GM12878 (cell line): ENCODE measurements around the gene GPC3. TPM values are rescaled to one million over a fixed set of nuclear protein-coding genes. Genes with fewer than 3 reads are reported as not detected.

Source experiments
- ATAC-seq: fragments of 200-7000 bp; cut with Tn5 transposase; 3 replicates; pipeline ENCODE4 v1.9.1; 2020; ENCODE audit warnings: mild to moderate bottlenecking, moderate library complexity
- BruUV-seq: library from RNA; stranded (reverse); fragments of 400-500 nt; replicated peaks from 2 replicates; lab custom pipeline; 2021; lab: Mats Ljungman, UMichigan
- CTCF ChIA-PET: fragments of 300-600 bp; sonication (Branson Sonifier 250); formaldehyde crosslinking; extraction: SDS; loops from one replicate; lab custom pipeline; 2021; ENCODE audit warnings: inconsistent platforms; lab: Yijun Ruan, JAX
- POLR2A ChIA-PET: fragments of 350-600 bp; formaldehyde crosslinking; extraction: SDS; loops from one replicate; lab custom pipeline; 2021; ENCODE audit warnings: inconsistent platforms; lab: Charles Lee
- RAD21 ChIA-PET: fragments of 300-600 bp; sonication (Branson Sonifier 250); formaldehyde crosslinking; loops from one replicate; lab custom pipeline; 2023; ENCODE audit warnings: antibody characterized with exemption; ENCODE audit not compliant: unreplicated experiment; lab: Charles Lee
- SMC1A ChIA-PET: fragments of 300-600 bp; sonication (Branson Sonifier 250); formaldehyde crosslinking; loops from one replicate; lab custom pipeline; 2023; ENCODE audit not compliant: unreplicated experiment, uncharacterized antibody; lab: Charles Lee
- DNase-seq: peaks from one replicate; pipeline ENCODE4 v3.0.0-alpha.2; 2011; ENCODE audit warnings: low read depth, low spot score
- FAIRE-seq: peaks from 3 replicates; lab custom pipeline; 2011; peaks lifted over from hg19 to GRCh38; lab: Jason Lieb, UNC
- H2AFZ ChIP-seq: 2 replicates; pipeline ENCODE4 v1.6.0; 2011; ENCODE audit warnings: low read depth, low read length, control low read depth; ENCODE audit not compliant: control insufficient read depth
- H3K27ac ChIP-seq: 2 replicates; pipeline ENCODE4 v1.5.1; 2011; ENCODE audit warnings: control low read depth; ENCODE audit not compliant: control insufficient read depth, insufficient read depth
- H3K27me3 ChIP-seq, 2 experiments: replicated peaks in 1 of 2; 2 replicates each; pipeline versions ENCODE4 v1.6.0 to v1.6.1; 2011; ENCODE audit warnings: low read length in 1 of 2; ENCODE audit not compliant: control insufficient read depth in 2 of 2, insufficient read depth in 2 of 2
- H3K36me3 ChIP-seq, 2 experiments: 2 replicates each; pipeline ENCODE4 v1.5.1; 2011; ENCODE audit warnings: low read length in 1 of 2; ENCODE audit not compliant: control insufficient read depth in 2 of 2, insufficient read depth in 2 of 2
- H3K4me1 ChIP-seq: 2 replicates; pipeline ENCODE4 v1.6.1; 2011; ENCODE audit warnings: mild to moderate bottlenecking, low read length, moderate library complexity, mixed read lengths; ENCODE audit not compliant: control insufficient read depth, insufficient read depth
- H3K4me2 ChIP-seq: 2 replicates; pipeline ENCODE4 v1.6.0; 2011; ENCODE audit warnings: control low read depth; ENCODE audit not compliant: control insufficient read depth, insufficient read depth
- H3K4me3 ChIP-seq: fragments of 200-600 bp; sonication (generic); 2 replicates; pipeline ENCODE4 v1.5.1; 2016
- H3K79me2 ChIP-seq: 2 replicates; pipeline ENCODE4 v1.6.0; 2011; ENCODE audit warnings: low read length; ENCODE audit not compliant: control insufficient read depth, insufficient read depth
- H3K9ac ChIP-seq: 2 replicates; pipeline ENCODE4 v1.8.0; 2011; ENCODE audit warnings: low read length, control low read depth, mixed read lengths; ENCODE audit not compliant: control insufficient read depth, insufficient read depth
- H3K9me3 ChIP-seq: replicated peaks from 3 replicates; pipeline ENCODE4 v1.5.1; 2011; ENCODE audit warnings: mild to moderate bottlenecking, low read length; ENCODE audit not compliant: control insufficient read depth, insufficient read depth
- H4K20me1 ChIP-seq: 2 replicates; pipeline ENCODE4 v1.6.0; 2011; ENCODE audit not compliant: control insufficient read depth, insufficient read depth
- BCL11A ChIP-seq: IDR thresholded peaks from 2 replicates; pipeline ENCODE4 v1.6.1; 2011; ENCODE audit warnings: low read depth, low read length
- CHD2 ChIP-seq: IDR thresholded peaks from 2 replicates; pipeline ENCODE4 v1.6.1; 2011; ENCODE audit warnings: low read depth, low read length, improper control_type of control experiment, borderline replicate concordance
- ESRRA ChIP-seq: IDR thresholded peaks from 2 replicates; pipeline ENCODE4 v1.6.1; 2012; ENCODE audit warnings: mild to moderate bottlenecking, low read length, improper control_type of control experiment
- MEF2B ChIP-seq: fragments of 450-650 bp; IDR thresholded peaks from 2 replicates; pipeline ENCODE4 v1.6.1; 2018; ENCODE audit warnings: mild to moderate bottlenecking, moderate library complexity; ENCODE audit not compliant: partially characterized antibody, poor library complexity, severe bottlenecking
- MTA3 ChIP-seq: IDR thresholded peaks from 2 replicates; pipeline ENCODE4 v1.6.1; 2012; ENCODE audit warnings: low read length, inconsistent platforms, borderline replicate concordance
- NFYA ChIP-seq: IDR thresholded peaks from 2 replicates; pipeline ENCODE4 v1.6.1; 2011; ENCODE audit warnings: low read depth, mild to moderate bottlenecking, low read length, improper control_type of control experiment, borderline replicate concordance
- POLR2A ChIP-seq: IDR thresholded peaks from 2 replicates; pipeline ENCODE4 v1.6.1; 2011; ENCODE audit warnings: low read depth, mild to moderate bottlenecking, low read length
- RELA ChIP-seq: fragments of 450-650 bp; IDR thresholded peaks from 2 replicates; pipeline ENCODE4 v1.8.0; 2014; ENCODE audit warnings: borderline replicate concordance; ENCODE audit not compliant: partially characterized antibody
- SREBF1 ChIP-seq: IDR thresholded peaks from 2 replicates; pipeline ENCODE4 v1.6.1; 2012; ENCODE audit warnings: mild to moderate bottlenecking, low read length
- WGBS: methylation state at CpG from one replicate; pipeline ENCODE4 v1.1.6; 2016; ENCODE audit warnings: low lambda C conversion rate; ENCODE audit not compliant: insufficient replicate concordance, insufficient coverage; ENCODE audit errors: missing lambda C conversion rate; 5-methylcytosine and 5-hydroxymethylcytosine counted together
- in situ Hi-C: fragments of 300-500 bp; cut with MboI; formaldehyde crosslinking; loops from 9 replicates; pipeline ENCODE4 v1.14.3; 2018; ENCODE audit warnings: mixed read lengths
- intact Hi-C: fragments of 100-400 bp; cut with micrococcal nuclease; formaldehyde crosslinking; loops from one replicate; pipeline ENCODE4 v1.14.2; 2022; ENCODE audit not compliant: unreplicated experiment
- polyA plus RNA-seq, 11 experiments: library from polyadenylated mRNA; depleted of rRNA in 4 of 11; unstranded in 6 of 11; stranded (reverse) in 5 of 11; fragments of >200 nt; fragmentation: Nextera tagmentation in 4 of 11; fragmentation: Illumina TruSeq in 1 of 11; extraction: Ambion mirVana in 4 of 11; extraction: Trizol in 1 of 11; gene quantifications; 1 replicate in 1 of 11; 2 replicates in 10 of 11; pipeline versions ENCODE4 v1.2.1 to v1.2.3, GENCODE V29; 2011 to 2016; ENCODE audit warnings: inconsistent platforms in 2 of 11, missing spikeins in 2 of 11, low read depth in 1 of 11
- total RNA-seq, 4 experiments: library from RNA; depleted of rRNA in 3 of 4; stranded (reverse); fragments of >200 nt in 3 of 4; fragmentation: Illumina TruSeq in 1 of 4; extraction: Trizol in 1 of 4; gene quantifications; 2 replicates each; pipeline versions ENCODE4 v1.2.1 to v1.2.3, GENCODE V29; 2013 to 2021
- TF ChIP-seq, protein P1 (sequence below): fragments of 450-650 bp; conservative IDR thresholded peaks from 2 replicates; pipeline ENCODE4 v1.6.1; 2017; ENCODE audit warnings: mild to moderate bottlenecking, moderate library complexity
- TF ChIP-seq, protein P2 (sequence below): IDR thresholded peaks from 2 replicates; pipeline ENCODE4 v1.6.1; 2011; ENCODE audit warnings: low read depth, mild to moderate bottlenecking, low read length, moderate library complexity, borderline replicate concordance; ENCODE audit errors: extremely low read depth

The GPC3 gene
- total and polyA plus RNA-seq, 10 of the 15 experiments (the other 5 are each of a cell fraction or from before 2014, with no cell fraction given), result 0.09 to 0.82 TPM; not detected in 8

DNA sequence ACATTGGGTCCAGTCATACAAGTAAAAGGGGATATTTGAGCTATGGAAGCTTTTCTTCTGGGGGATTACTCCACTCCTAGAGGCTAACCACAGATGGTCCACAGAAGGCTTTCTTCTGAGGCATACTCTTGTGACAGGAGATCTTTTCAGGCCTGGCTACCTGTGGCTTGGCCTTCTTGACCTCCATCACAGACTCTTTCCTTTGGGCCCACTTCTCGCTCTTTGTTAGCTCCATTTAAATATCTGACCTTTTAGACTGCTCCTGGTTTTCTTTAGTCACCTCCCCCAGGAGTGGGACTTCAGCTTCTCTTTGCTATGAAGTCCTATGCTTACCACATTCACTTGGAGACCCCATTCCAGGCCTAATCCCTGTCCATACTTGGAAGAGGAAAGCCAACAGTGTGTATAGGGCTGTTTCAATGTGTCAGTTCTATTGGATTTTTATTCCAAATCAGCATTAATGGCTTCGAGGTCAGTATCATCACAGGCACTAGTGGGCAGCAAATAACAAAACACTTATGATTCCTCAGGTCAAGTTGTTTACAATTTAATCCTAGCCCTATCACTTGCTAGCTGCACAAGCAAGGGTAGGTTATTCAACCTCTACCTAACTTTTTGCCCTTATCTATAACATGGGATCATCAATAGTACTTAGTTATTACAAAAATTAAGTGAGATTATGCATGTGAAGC is 26.3 kb downstream of the GPC3 start:
- ChIA-PET SMC1A (no interaction called here), POLR2A (no interaction called here), CTCF (interaction anchor here (0.8 to 1.5 kb wide), 3 partner anchors 37 to 439 kb away, joined by 3 to 4 read pairs (median 4); no protein-coding TSS in a partner anchor), RAD21 (no interaction called here)
- Histone ChIP-seq H3K4me3 (no peak overlapping the region), H3K4me1 (no peaks in the 10 kb centered on the region), H3K36me3 (no peaks in the 10 kb centered on the region), H3K27ac (no peak overlapping the region), H3K27me3 (peaks cover 0 to 2% of the 10 kb centered on the region in 2 experiments; a peak in 1 of 4 replicates), H3K9ac (no peak overlapping the region), H3K79me2 (no peaks in the 10 kb centered on the region), H3K9me3 (no peaks in the 10 kb centered on the region), H2AFZ (no peak overlapping the region), H4K20me1 (no peaks in the 10 kb centered on the region), H3K4me2 (no peak overlapping the region)
- intact Hi-C loops (no loop called here), in situ Hi-C loops (no loop called here)
- no peak for FAIRE-seq
- BruUV-seq, result no TSS peak
- 10% methylated on average over 2 of the region's 2 CpGs for WGBS
- no peak for TF ChIP-seq RELA
- ATAC-seq, result no peak
- DNase-seq, result no peak

DNA sequence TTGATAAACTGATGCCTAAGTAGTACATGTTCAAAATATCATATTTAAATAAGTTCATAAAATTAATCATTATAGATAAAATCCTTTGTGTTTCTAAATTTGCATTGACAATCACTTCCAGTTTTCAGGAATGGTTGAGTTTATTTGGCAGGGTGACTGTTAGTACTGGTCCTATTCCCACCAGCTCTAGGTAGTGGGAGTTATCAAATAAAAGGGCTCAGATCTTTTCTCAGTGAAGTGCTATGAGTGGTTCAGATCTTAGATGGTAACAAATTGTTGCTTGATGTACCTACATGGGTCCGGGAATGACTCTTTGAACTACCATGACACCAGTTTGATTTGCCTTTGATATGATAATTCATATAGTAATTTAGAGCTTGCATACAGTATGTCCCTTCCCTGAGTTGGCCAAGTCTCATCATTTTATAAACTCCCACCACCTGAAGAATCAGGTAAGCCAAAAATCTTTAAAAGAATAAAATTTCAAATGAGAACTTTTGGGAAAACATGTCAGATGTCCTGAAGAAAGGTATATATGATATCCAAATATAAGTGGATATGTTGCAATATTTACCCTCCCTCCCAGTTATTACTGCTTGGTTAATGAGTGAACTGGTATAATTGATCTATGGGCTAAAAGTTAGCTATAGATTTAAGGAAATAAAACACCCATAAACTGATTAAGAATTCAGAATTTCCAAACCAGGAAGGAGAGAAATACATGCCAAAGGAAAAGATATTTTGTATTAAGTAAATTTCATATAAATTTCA is 28.6 kb downstream of the GPC3 start:
- peaks cover 0 to 2% of the 10 kb centered on the region in 2 experiments; a peak in 1 of 4 replicates for H3K27me3 ChIP-seq
- H3K9me3 ChIP-seq, result no peaks in the 10 kb centered on the region
- no peak overlapping the region for H3K27ac ChIP-seq
- no TSS peak for BruUV-seq
- no peak overlapping the region for H3K4me2 ChIP-seq
- ATAC-seq, result no peak
- H3K9ac ChIP-seq, result no peak overlapping the region
- ChIA-PET SMC1A (interaction anchor here (0.9 to 1.5 kb wide), 2 partner anchors 10 to 157 kb away, joined by 3 read pairs; no protein-coding TSS in a partner anchor), CTCF (no interaction called here), POLR2A (no interaction called here), RAD21 (no interaction called here)
- H4K20me1 ChIP-seq, result no peaks in the 10 kb centered on the region
- H3K36me3 ChIP-seq, result no peaks in the 10 kb centered on the region
- no peak for TF ChIP-seq BCL11A
- TF ChIP-seq, protein P1, sequence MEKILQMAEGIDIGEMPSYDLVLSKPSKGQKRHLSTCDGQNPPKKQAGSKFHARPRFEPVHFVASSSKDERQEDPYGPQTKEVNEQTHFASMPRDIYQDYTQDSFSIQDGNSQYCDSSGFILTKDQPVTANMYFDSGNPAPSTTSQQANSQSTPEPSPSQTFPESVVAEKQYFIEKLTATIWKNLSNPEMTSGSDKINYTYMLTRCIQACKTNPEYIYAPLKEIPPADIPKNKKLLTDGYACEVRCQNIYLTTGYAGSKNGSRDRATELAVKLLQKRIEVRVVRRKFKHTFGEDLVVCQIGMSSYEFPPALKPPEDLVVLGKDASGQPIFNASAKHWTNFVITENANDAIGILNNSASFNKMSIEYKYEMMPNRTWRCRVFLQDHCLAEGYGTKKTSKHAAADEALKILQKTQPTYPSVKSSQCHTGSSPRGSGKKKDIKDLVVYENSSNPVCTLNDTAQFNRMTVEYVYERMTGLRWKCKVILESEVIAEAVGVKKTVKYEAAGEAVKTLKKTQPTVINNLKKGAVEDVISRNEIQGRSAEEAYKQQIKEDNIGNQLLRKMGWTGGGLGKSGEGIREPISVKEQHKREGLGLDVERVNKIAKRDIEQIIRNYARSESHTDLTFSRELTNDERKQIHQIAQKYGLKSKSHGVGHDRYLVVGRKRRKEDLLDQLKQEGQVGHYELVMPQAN, result no peak
- TF ChIP-seq SREBF1, result no peak
- TF ChIP-seq MEF2B, result no peak
- TF ChIP-seq, protein P2, sequence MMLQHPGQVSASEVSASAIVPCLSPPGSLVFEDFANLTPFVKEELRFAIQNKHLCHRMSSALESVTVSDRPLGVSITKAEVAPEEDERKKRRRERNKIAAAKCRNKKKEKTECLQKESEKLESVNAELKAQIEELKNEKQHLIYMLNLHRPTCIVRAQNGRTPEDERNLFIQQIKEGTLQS, result no peak
- no peak for TF ChIP-seq NFYA
- TF ChIP-seq POLR2A, result no peak
- TF ChIP-seq MTA3, result no peak
- no peak for TF ChIP-seq ESRRA
- no peak for TF ChIP-seq CHD2
- H3K4me3 ChIP-seq, result no peak overlapping the region
- FAIRE-seq, result no peak
- no peaks in the 10 kb centered on the region for H3K4me1 ChIP-seq
- in situ Hi-C loops, result no loop called here
- WGBS, result 22% methylated on average over 1 of the region's 1 CpG
- H2AFZ ChIP-seq, result no peak overlapping the region
- H3K79me2 ChIP-seq, result no peaks in the 10 kb centered on the region
- intact Hi-C loops, result no loop called here
- no peak for DNase-seq
